Left ventricle myocardium superior (tissue), 1 donor: ENCODE measurements around the gene WDR90. TPM values are rescaled to one million over a fixed set of nuclear protein-coding genes. Genes with fewer than 3 reads are reported as not detected.
A peak's percentile ranks its signal among the peaks of the same experiment; 100 is the strongest.

Experiments used
- ATAC-seq: fragments of 200-7000 bp; cut with Tn5 transposase; one replicate; pipeline ENCODE4 v1.9.1; 2020; ENCODE audit warnings: mild to moderate bottlenecking, moderate library complexity
- DNase-seq: peaks from one replicate; pipeline ENCODE4 v3.0.0-alpha.2; 2020
- intact Hi-C: fragments of 100-400 bp; cut with micrococcal nuclease; formaldehyde crosslinking; loops from one replicate; pipeline ENCODE4 v1.11.0; 2022
- long read RNA-seq: library from polyadenylated mRNA; unstranded; transcript quantifications from one replicate; pipeline ENCODE4 v2.0.0, GENCODE V29; 2021
- total RNA-seq: library from RNA; stranded (reverse); fragmentation: NEBNext Ultra II Directional; extraction: Animal tissue kit (Norgen Biotek cat#: 25700); gene quantifications from one replicate; pipeline ENCODE4 v1.2.1, GENCODE V29; 2021
- donor health status: DM: no; HTN: yes; CAD: no; lungs with severe emphysema.

WDR90 gene
- total RNA-seq, result 10.9 TPM
- long read RNA-seq, partial matches to known transcripts, result 3 of 6 reads
- long read RNA-seq, other reads (novel, unspliced or antisense), result 1 of 6 reads

GRCh38 chr16:648781-649589 is at the start of gene WDR90:
Gene WDR90, plus strand, starts transcription at chr16:649365. Its CDS starts 52 bp downstream, at chr16:649417.
- peak; percentile 97 for DNase-seq
- intact Hi-C loops, result no loop called here
- ATAC-seq, result peak; percentile 83

- no peak for DNase-seq
- no peak for ATAC-seq
- intact Hi-C loops, result no loop called here
These were observed 48.4 kb upstream of the WDR90 start for GRCh38 chr16:600781-601180.

GRCh38 chr16:603933-604332 is 45.2 kb upstream of the WDR90 start:
- no peak for ATAC-seq
- no peak for DNase-seq
- intact Hi-C loops, result no loop called here

GRCh38 chr16:606656-607307 is 42.4 kb upstream of the WDR90 start:
- no peak for DNase-seq
- ATAC-seq, result no peak
- intact Hi-C loops, result no loop called here

- DNase-seq, result no peak
These were observed 41.1 kb upstream of the WDR90 start for GRCh38 chr16:608019-608418.

GRCh38 chr16:609316-609715 is 39.8 kb upstream of the WDR90 start:
- intact Hi-C loops, result no loop called here

More at GRCh38 chr16:608019-608418, 41.1 kb upstream of the WDR90 start:
- no peak for ATAC-seq
- intact Hi-C loops, result no loop called here

GRCh38 chr16:609984-610383 is 39.2 kb upstream of the WDR90 start:
- ATAC-seq, result no peak
- DNase-seq, result no peak
- intact Hi-C loops, result no loop called here

More at GRCh38 chr16:609316-609715, 39.8 kb upstream of the WDR90 start:
- DNase-seq (no peak), ATAC-seq (no peak)

GRCh38 chr16:610513-611381 is 38.4 kb upstream of the WDR90 start:
- intact Hi-C loops, result no loop called here
- ATAC-seq (peak; percentile 69), DNase-seq (peak; percentile 67)

- ATAC-seq, result no peak
- intact Hi-C loops, result no loop called here
- DNase-seq, result no peak
These were observed 34.0 kb upstream of the WDR90 start for GRCh38 chr16:615122-615521.

GRCh38 chr16:616733-617586 is 32.2 kb upstream of the WDR90 start:
- no peak for DNase-seq
- ATAC-seq, result no peak
- intact Hi-C loops, result no loop called here

GRCh38 chr16:617855-618254 is 31.3 kb upstream of the WDR90 start:
- no peak for DNase-seq
- no peak for ATAC-seq
- intact Hi-C loops, result no loop called here

- ATAC-seq (no peak), DNase-seq (no peak)
- intact Hi-C loops, result no loop called here
These were observed 29.6 kb upstream of the WDR90 start for GRCh38 chr16:619476-620100.

GRCh38 chr16:620700-621525 is 28.3 kb upstream of the WDR90 start:
- ATAC-seq, result no peak
- no peak for DNase-seq
- intact Hi-C loops, result no loop called here

GRCh38 chr16:621526-622105 is 27.5 kb upstream of the WDR90 start:
- ATAC-seq (no peak), DNase-seq (no peak)
- intact Hi-C loops, result no loop called here

- intact Hi-C loops, result no loop called here
- ATAC-seq (no peak), DNase-seq (no peak)
These were observed 26.3 kb upstream of the WDR90 start for GRCh38 chr16:622920-623280.

- no peak for ATAC-seq
- intact Hi-C loops, result no loop called here
- no peak for DNase-seq
These were observed 24.6 kb upstream of the WDR90 start for GRCh38 chr16:624526-625070.
